22Rv1 (cell line): Measurements from ENCODE around the gene MYO1D.

Experiments
- CTCF ChIP-seq: fragments of 450-650 bp; IDR thresholded peaks from 2 replicates; pipeline ENCODE4 v1.5.1; 2017; ENCODE audit warnings: mild to moderate bottlenecking
- ZFX ChIP-seq: fragments of 450-650 bp; IDR thresholded peaks from 2 replicates; pipeline ENCODE4 v1.6.1; 2017; ENCODE audit warnings: antibody characterized with exemption, borderline replicate concordance

- TF ChIP-seq ZFX (no peak), CTCF (no peak)
These were observed 373.4 kb downstream of the MYO1D start for GRCh38 chr17:32503251-32504165.
